Left ventricle myocardium inferior (tissue), 1 donor: ENCODE data around the gene NFIA. TPM values are rescaled to one million over a fixed set of nuclear protein-coding genes. Genes with fewer than 3 reads are reported as not detected.
A peak's percentile ranks its signal among the peaks of the same experiment; 100 is the strongest.

ENCODE experiments used
- DNase-seq: peaks from one replicate; pipeline ENCODE4 v3.0.0-alpha.2; 2020
- H3K27ac ChIP-seq: fragments of 200-600 bp; replicated peaks from 2 replicates; pipeline ENCODE4 v1.8.0; 2021
- H3K27me3 ChIP-seq: fragments of 200-600 bp; 2 replicates; pipeline ENCODE4 v1.8.0; 2021; ENCODE audit warnings: low read depth
- H3K36me3 ChIP-seq: fragments of 200-600 bp; 2 replicates; pipeline ENCODE4 v1.8.0; 2021
- H3K4me1 ChIP-seq: fragments of 200-600 bp; 2 replicates; pipeline ENCODE4 v1.8.0; 2021
- H3K4me3 ChIP-seq: fragments of 200-600 bp; 2 replicates; pipeline ENCODE4 v1.8.0; 2021; ENCODE audit warnings: mild to moderate bottlenecking, moderate library complexity
- H3K9me3 ChIP-seq: fragments of 200-600 bp; replicated peaks from 2 replicates; pipeline ENCODE4 v1.8.0; 2021
- intact Hi-C: fragments of 100-400 bp; cut with micrococcal nuclease; formaldehyde crosslinking; loops from one replicate; pipeline ENCODE4 v1.11.0; 2022
- total RNA-seq: library from RNA; stranded (reverse); fragmentation: NEBNext Ultra II Directional; extraction: Animal tissue kit (Norgen Biotek cat#: 25700); gene quantifications from one replicate; pipeline ENCODE4 v1.2.1, GENCODE V29; 2021
- TF ChIP-seq, protein P1 (sequence below): fragments of 200-600 bp; IDR thresholded peaks from 2 replicates; pipeline ENCODE4 v1.8.0; 2021; ENCODE audit warnings: antibody characterized with exemption, mild to moderate bottlenecking, borderline replicate concordance
- donor health status: DM: no; HTN: yes; CAD: no; lungs with severe emphysema.

The NFIA gene
- total RNA-seq, 1 donor from 2014 or later = 90.2 TPM

DNA sequence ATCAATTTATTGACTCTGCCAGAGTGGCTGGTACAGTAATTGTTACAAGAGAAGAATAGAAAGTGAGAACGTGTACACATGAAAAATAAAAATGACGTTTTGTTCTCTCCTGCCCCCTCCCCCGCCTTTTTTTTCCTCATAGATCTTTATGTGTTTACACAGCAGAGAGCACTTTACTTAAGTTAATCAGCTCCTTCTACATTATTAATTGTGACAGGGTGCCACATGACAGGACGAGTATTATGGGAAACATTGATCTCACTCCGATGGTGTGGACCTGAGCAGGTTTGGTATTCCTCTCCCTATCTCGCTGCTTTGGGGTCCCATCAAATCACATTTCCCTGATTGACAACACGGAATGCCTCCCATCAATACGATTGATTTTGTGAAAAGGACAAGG lies 356.9 kb downstream of the NFIA start:
- intact Hi-C loops = no loop called here
- no peak for DNase-seq
- no peak overlapping the region for H3K4me3 ChIP-seq
- no peaks in the 10 kb centered on the region for H3K9me3 ChIP-seq
- H3K27me3 ChIP-seq = no peaks in the 10 kb centered on the region
- H3K27ac ChIP-seq = peak overlapping the region; percentile 16
- H3K36me3 ChIP-seq = no peaks in the 10 kb centered on the region
- peaks cover 77% of the 10 kb centered on the region for H3K4me1 ChIP-seq
- TF ChIP-seq, protein P1, sequence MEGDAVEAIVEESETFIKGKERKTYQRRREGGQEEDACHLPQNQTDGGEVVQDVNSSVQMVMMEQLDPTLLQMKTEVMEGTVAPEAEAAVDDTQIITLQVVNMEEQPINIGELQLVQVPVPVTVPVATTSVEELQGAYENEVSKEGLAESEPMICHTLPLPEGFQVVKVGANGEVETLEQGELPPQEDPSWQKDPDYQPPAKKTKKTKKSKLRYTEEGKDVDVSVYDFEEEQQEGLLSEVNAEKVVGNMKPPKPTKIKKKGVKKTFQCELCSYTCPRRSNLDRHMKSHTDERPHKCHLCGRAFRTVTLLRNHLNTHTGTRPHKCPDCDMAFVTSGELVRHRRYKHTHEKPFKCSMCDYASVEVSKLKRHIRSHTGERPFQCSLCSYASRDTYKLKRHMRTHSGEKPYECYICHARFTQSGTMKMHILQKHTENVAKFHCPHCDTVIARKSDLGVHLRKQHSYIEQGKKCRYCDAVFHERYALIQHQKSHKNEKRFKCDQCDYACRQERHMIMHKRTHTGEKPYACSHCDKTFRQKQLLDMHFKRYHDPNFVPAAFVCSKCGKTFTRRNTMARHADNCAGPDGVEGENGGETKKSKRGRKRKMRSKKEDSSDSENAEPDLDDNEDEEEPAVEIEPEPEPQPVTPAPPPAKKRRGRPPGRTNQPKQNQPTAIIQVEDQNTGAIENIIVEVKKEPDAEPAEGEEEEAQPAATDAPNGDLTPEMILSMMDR = no peak

DNA sequence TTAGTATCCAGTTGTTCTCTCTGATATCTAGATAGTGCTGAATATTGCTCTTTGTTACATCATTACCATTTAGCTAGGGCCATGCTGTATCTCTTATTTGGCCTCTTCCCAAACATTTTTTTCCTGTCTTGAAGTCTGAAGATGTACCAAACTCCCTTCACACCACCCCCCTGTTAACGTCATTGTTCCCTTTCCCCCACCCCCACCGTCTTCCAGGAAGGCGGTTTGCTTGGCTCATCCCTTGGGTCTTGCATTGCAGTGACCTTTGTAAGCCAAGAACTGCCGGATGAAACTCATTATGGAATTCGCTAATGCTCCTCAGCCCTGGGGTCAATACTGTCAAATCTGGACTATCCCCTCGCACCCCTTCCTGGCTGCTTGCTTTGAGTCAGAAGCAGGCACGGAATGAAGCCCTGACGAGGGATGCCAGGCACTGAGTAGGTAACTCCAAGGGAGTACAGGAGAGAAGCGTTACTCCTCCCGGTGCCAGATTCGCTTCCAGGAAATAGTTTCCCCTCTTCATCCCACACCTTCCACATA lies 359.4 kb downstream of the NFIA start:
- no peaks in the 10 kb centered on the region for H3K36me3 ChIP-seq
- peak overlapping the region; percentile 84 for H3K27ac ChIP-seq
- TF ChIP-seq, protein P1 = no peak
- intact Hi-C loops = no loop called here
- peaks cover 77% of the 10 kb centered on the region for H3K4me1 ChIP-seq
- no peaks in the 10 kb centered on the region for H3K9me3 ChIP-seq
- peak overlapping the region; percentile 30 for H3K4me3 ChIP-seq
- DNase-seq = peak; percentile 66
- H3K27me3 ChIP-seq = no peaks in the 10 kb centered on the region

- intact Hi-C loops = no loop called here
- H3K27me3 ChIP-seq = no peaks in the 10 kb centered on the region
- no peak for DNase-seq
- H3K4me3 ChIP-seq = no peak overlapping the region
- H3K4me1 ChIP-seq = peaks cover 78% of the 10 kb centered on the region
- peak overlapping the region; percentile 84 for H3K27ac ChIP-seq
- no peaks in the 10 kb centered on the region for H3K36me3 ChIP-seq
- TF ChIP-seq, protein P1 = no peak
- H3K9me3 ChIP-seq = no peaks in the 10 kb centered on the region
Observed at GRCh38 chr1:61442544-61442943, 360.2 kb downstream of the NFIA start.

DNA sequence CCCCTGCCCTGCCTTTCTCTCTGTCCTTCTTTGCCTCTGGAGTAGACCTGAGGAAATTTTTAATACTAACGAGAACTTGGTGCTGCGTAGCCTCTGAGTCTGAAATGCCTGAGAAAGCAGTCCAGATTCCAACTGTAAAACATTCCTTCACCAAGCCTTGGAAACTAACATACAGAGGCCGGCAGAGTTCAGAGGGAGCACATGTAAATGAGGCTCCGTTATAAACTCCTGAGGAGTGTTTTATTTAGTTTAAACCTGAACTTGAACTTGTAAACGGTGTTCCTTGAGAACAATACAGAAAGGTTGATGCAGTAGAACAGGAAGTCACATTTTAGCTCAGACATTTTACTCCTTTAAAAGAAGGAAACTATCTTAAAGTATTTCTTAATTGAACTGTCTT lies 361.9 kb downstream of the NFIA start:
- intact Hi-C loops = no loop called here
- Histone ChIP-seq H3K4me1 (peaks cover 87% of the 10 kb centered on the region), H3K27me3 (no peaks in the 10 kb centered on the region), H3K9me3 (no peaks in the 10 kb centered on the region), H3K4me3 (no peak overlapping the region), H3K36me3 (no peaks in the 10 kb centered on the region), H3K27ac (peak overlapping the region; percentile 84)
- no peak for DNase-seq
- TF ChIP-seq, protein P1 = no peak

GRCh38 chr1:61445269-61445825 lies 363.0 kb downstream of the NFIA start:
- intact Hi-C loops = no loop called here
- H3K36me3 ChIP-seq = no peaks in the 10 kb centered on the region
- H3K4me3 ChIP-seq = no peak overlapping the region
- TF ChIP-seq, protein P1 = no peak
- H3K4me1 ChIP-seq = peaks cover 97% of the 10 kb centered on the region
- no peak for DNase-seq
- no peaks in the 10 kb centered on the region for H3K27me3 ChIP-seq
- H3K9me3 ChIP-seq = no peaks in the 10 kb centered on the region
- peak overlapping the region; percentile 84 for H3K27ac ChIP-seq
